ENCODE measurements around the gene GALNT6.

The GALNT6 gene

GRCh38 chr12:51401900-51402299 is 10.7 kb upstream of the GALNT6 start:
- H3K4me3 ChIP-seq (ENCODE audit: low read depth, low read length) = no peak overlapping the region
- no peak for TF ChIP-seq CTCF (IDR thresholded peaks at IDR 0.05; ENCODE audit: low read depth, low read length, missing control alignments)
- DNase-seq (ENCODE audit: low read depth) = no peak
- in situ Hi-C loops (cut with HindIII; ENCODE audit: low sequenced_read_pairs) = no loop called here

GRCh38 chr12:51401486-51401885 is 10.3 kb upstream of the GALNT6 start:
- no peak for DNase-seq (ENCODE audit: low read depth)
- no peak overlapping the region for H3K4me3 ChIP-seq (ENCODE audit: low read depth, low read length)
- in situ Hi-C loops (cut with HindIII; ENCODE audit: low sequenced_read_pairs) = no loop called here

GRCh38 chr12:51401020-51401419 is 9.8 kb upstream of the GALNT6 start:
- DNase-seq (ENCODE audit: low read depth) = no peak
- no peak overlapping the region for H3K4me3 ChIP-seq (ENCODE audit: low read depth, low read length)
- TF ChIP-seq CTCF (IDR thresholded peaks at IDR 0.05; ENCODE audit: low read depth, low read length, missing control alignments) = no peak
- in situ Hi-C loops (cut with HindIII; ENCODE audit: low sequenced_read_pairs) = no loop called here

More at GRCh38 chr12:51401486-51401885, 10.3 kb upstream of the GALNT6 start:
- TF ChIP-seq CTCF (IDR thresholded peaks at IDR 0.05; ENCODE audit: low read depth, low read length, missing control alignments) = no peak

GRCh38 chr12:51399891-51400290 is 8.7 kb upstream of the GALNT6 start:
- TF ChIP-seq CTCF (IDR thresholded peaks at IDR 0.05; ENCODE audit: low read depth, low read length, missing control alignments) = no peak
- DNase-seq (ENCODE audit: low read depth) = no peak
- H3K4me3 ChIP-seq (ENCODE audit: low read depth, low read length) = no peak overlapping the region
- in situ Hi-C loops (cut with HindIII; ENCODE audit: low sequenced_read_pairs) = no loop called here

- H3K4me3 ChIP-seq (ENCODE audit: low read depth, low read length) = no peak overlapping the region
- TF ChIP-seq CTCF (IDR thresholded peaks at IDR 0.05; ENCODE audit: low read depth, low read length, missing control alignments) = no peak
- no peak for DNase-seq (ENCODE audit: low read depth)
- in situ Hi-C loops (cut with HindIII; ENCODE audit: low sequenced_read_pairs) = no loop called here
Measured at GRCh38 chr12:51397670-51398069, 6.5 kb upstream of the GALNT6 start.

- no peak for DNase-seq (ENCODE audit: low read depth)
- in situ Hi-C loops (cut with HindIII; ENCODE audit: low sequenced_read_pairs) = no loop called here
- no peak for TF ChIP-seq CTCF (IDR thresholded peaks at IDR 0.05; ENCODE audit: low read depth, low read length, missing control alignments)
- no peak overlapping the region for H3K4me3 ChIP-seq (ENCODE audit: low read depth, low read length)
Measured at GRCh38 chr12:51395283-51396230, 4.4 kb upstream of the GALNT6 start.

Measured in astrocyte of the cerebellum (primary cell).